Panc1 (cell line): Measurements from ENCODE around the gene ZNF526. TPM values are rescaled to one million over a fixed set of nuclear protein-coding genes. Genes with fewer than 3 reads are reported as not detected.

Experiments
- ATAC-seq: fragments of 200-7000 bp; cut with Tn5 transposase; 2 replicates; pipeline ENCODE4 v1.9.1; 2020; ENCODE audit warnings: mild to moderate bottlenecking, moderate library complexity
- BruUV-seq: library from RNA; stranded (reverse); fragments of 400-500 nt; replicated peaks from 2 replicates; lab custom pipeline; 2021; lab: Mats Ljungman, UMichigan
- CTCF ChIA-PET: fragments of 300-600 bp; sonication (Branson Sonifier 250); formaldehyde crosslinking; loops from one replicate; lab custom pipeline; 2022; ENCODE audit warnings: antibody characterized with exemption; lab: Charles Lee
- POLR2A ChIA-PET: fragments of 300-600 bp; sonication (Branson Sonifier 250); formaldehyde crosslinking; loops from one replicate; lab custom pipeline; 2022; ENCODE audit warnings: antibody characterized with exemption; lab: Charles Lee
- DNase-seq: peaks from one replicate; pipeline ENCODE4 v3.0.0-alpha.2; 2010; ENCODE audit warnings: low read depth, low spot score
- H3K27ac ChIP-seq: 2 replicates; pipeline ENCODE4 v1.5.1; 2011; ENCODE audit warnings: mild to moderate bottlenecking, low read length, inconsistent platforms
- H3K27me3 ChIP-seq: fragments of 200-500 bp; sonication (Bioruptor generic); 2 replicates; pipeline ENCODE4 v1.6.0; 2014; ENCODE audit warnings: low read length, inconsistent platforms; ENCODE audit not compliant: control insufficient read depth, insufficient read depth
- H3K36me3 ChIP-seq: fragments of 200-500 bp; sonication (Bioruptor generic); 2 replicates; pipeline ENCODE4 v1.5.1; 2014; ENCODE audit warnings: inconsistent platforms, mild to moderate bottlenecking, low read length, moderate library complexity; ENCODE audit not compliant: control insufficient read depth, insufficient read depth
- H3K4me1 ChIP-seq: 2 replicates; pipeline ENCODE4 v1.5.1; 2011; ENCODE audit warnings: inconsistent platforms, mild to moderate bottlenecking, low read length, moderate library complexity; ENCODE audit not compliant: control insufficient read depth, insufficient read depth
- H3K4me3 ChIP-seq, 2 experiments: 2 replicates each; pipeline ENCODE4 v1.5.1; 2011 to 2012; ENCODE audit warnings: low read depth in 2 of 2, low read length in 2 of 2, mild to moderate bottlenecking in 2 of 2, inconsistent platforms in 1 of 2, moderate library complexity in 1 of 2
- H3K9me3 ChIP-seq: fragments of 200-500 bp; sonication (Bioruptor generic); 2 replicates; pipeline ENCODE4 v1.5.1; 2014; ENCODE audit warnings: low read depth, mild to moderate bottlenecking, inconsistent platforms, low read length, moderate library complexity; ENCODE audit not compliant: control insufficient read depth, insufficient read depth
- POLR2AphosphoS5 ChIP-seq: IDR thresholded peaks from 2 replicates; pipeline ENCODE4 v1.6.1; 2012; ENCODE audit warnings: mild to moderate bottlenecking, low read depth, low read length, moderate library complexity
- SIN3A ChIP-seq: IDR thresholded peaks from 2 replicates; pipeline ENCODE4 v1.6.1; 2012; ENCODE audit warnings: low read depth, mild to moderate bottlenecking, low read length, moderate library complexity, borderline replicate concordance; ENCODE audit not compliant: insufficient read depth
- TCF7L2 ChIP-seq: IDR thresholded peaks from 2 replicates; pipeline ENCODE4 v1.6.1; 2011; ENCODE audit warnings: mild to moderate bottlenecking, low read depth, low read length, inconsistent platforms
- in situ Hi-C: cut with HindIII; loops from 2 replicates; pipeline ENCODE4 v1.10.0; 2016; ENCODE audit warnings: low sequenced_read_pairs, low pct_unique_long_range_greater_than_20kb
- intact Hi-C: fragments of 100-400 bp; cut with micrococcal nuclease; formaldehyde crosslinking; loops from one replicate; pipeline ENCODE4 v1.10.0; 2022; ENCODE audit not compliant: unreplicated experiment
- total RNA-seq: library from RNA; stranded (reverse); gene quantifications from one replicate; pipeline ENCODE4 v1.2.1, GENCODE V29; 2021; ENCODE audit not compliant: unreplicated experiment
- TF ChIP-seq, protein P1 (sequence below), 2 experiments: IDR thresholded peaks; 2 replicates each; pipeline ENCODE4 v1.6.1; 2011 to 2012; ENCODE audit warnings: low read depth in 2 of 2, control low read depth in 1 of 2, low read length in 1 of 2, mild to moderate bottlenecking in 1 of 2, moderate library complexity in 1 of 2; ENCODE audit not compliant: insufficient read depth in 1 of 2
- TF ChIP-seq, protein P2 (sequence below): fragments of 450-650 bp; IDR thresholded peaks from 2 replicates; pipeline ENCODE4 v1.5.1; 2017; ENCODE audit warnings: mild to moderate bottlenecking

ZNF526 gene
- total RNA-seq, 1 experiment from 2014 or later: 10.5 TPM

GRCh38 chr19:42232435-42232834 lies 12.3 kb downstream of the ZNF526 start:
- DNase-seq (no peak), ATAC-seq (no peak)
- in situ Hi-C loops: no loop called here
- intact Hi-C loops: no loop called here
- Histone ChIP-seq H3K27me3 (no peaks in the 10 kb centered on the region), H3K36me3 (0 out of 2 replicates have a peak, but pooled peaks cover 5% of the 10 kb centered on the region), H3K4me1 (peaks cover 8% of the 10 kb centered on the region; the same call in 1 of the 2 replicates), H3K27ac (no peak overlapping the region), H3K9me3 (no peaks in the 10 kb centered on the region), H3K4me3 (no peak overlapping the region)
- no TSS peak for BruUV-seq
- CTCF ChIA-PET: no interaction called here
- POLR2A ChIA-PET: interaction anchor here (0.5 kb wide), 1 partner anchor 1806 kb away, joined by 4 read pairs; no protein-coding TSS in a partner anchor
- TF ChIP-seq SIN3A (no peak), POLR2AphosphoS5 (no peak), TCF7L2 (no peak)
- TF ChIP-seq, protein P1, sequence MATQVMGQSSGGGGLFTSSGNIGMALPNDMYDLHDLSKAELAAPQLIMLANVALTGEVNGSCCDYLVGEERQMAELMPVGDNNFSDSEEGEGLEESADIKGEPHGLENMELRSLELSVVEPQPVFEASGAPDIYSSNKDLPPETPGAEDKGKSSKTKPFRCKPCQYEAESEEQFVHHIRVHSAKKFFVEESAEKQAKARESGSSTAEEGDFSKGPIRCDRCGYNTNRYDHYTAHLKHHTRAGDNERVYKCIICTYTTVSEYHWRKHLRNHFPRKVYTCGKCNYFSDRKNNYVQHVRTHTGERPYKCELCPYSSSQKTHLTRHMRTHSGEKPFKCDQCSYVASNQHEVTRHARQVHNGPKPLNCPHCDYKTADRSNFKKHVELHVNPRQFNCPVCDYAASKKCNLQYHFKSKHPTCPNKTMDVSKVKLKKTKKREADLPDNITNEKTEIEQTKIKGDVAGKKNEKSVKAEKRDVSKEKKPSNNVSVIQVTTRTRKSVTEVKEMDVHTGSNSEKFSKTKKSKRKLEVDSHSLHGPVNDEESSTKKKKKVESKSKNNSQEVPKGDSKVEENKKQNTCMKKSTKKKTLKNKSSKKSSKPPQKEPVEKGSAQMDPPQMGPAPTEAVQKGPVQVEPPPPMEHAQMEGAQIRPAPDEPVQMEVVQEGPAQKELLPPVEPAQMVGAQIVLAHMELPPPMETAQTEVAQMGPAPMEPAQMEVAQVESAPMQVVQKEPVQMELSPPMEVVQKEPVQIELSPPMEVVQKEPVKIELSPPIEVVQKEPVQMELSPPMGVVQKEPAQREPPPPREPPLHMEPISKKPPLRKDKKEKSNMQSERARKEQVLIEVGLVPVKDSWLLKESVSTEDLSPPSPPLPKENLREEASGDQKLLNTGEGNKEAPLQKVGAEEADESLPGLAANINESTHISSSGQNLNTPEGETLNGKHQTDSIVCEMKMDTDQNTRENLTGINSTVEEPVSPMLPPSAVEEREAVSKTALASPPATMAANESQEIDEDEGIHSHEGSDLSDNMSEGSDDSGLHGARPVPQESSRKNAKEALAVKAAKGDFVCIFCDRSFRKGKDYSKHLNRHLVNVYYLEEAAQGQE (IDR thresholded peaks at IDR 0.05; ENCODE audit: insufficient read depth in 1 of 2, low read depth in 2 of 2, low read length in 1 of 2): no peak
- TF ChIP-seq, protein P2, sequence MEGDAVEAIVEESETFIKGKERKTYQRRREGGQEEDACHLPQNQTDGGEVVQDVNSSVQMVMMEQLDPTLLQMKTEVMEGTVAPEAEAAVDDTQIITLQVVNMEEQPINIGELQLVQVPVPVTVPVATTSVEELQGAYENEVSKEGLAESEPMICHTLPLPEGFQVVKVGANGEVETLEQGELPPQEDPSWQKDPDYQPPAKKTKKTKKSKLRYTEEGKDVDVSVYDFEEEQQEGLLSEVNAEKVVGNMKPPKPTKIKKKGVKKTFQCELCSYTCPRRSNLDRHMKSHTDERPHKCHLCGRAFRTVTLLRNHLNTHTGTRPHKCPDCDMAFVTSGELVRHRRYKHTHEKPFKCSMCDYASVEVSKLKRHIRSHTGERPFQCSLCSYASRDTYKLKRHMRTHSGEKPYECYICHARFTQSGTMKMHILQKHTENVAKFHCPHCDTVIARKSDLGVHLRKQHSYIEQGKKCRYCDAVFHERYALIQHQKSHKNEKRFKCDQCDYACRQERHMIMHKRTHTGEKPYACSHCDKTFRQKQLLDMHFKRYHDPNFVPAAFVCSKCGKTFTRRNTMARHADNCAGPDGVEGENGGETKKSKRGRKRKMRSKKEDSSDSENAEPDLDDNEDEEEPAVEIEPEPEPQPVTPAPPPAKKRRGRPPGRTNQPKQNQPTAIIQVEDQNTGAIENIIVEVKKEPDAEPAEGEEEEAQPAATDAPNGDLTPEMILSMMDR: no peak

GRCh38 chr19:42233106-42233505 lies 13.0 kb downstream of the ZNF526 start:
- Histone ChIP-seq H3K27me3 (no peaks in the 10 kb centered on the region), H3K9me3 (no peaks in the 10 kb centered on the region), H3K36me3 (0 out of 2 replicates have a peak, but pooled peaks cover 5% of the 10 kb centered on the region), H3K4me3 (no peak overlapping the region), H3K27ac (no peak overlapping the region), H3K4me1 (peaks cover 8% of the 10 kb centered on the region; the same call in 1 of the 2 replicates)
- no peak for TF ChIP-seq SIN3A
- no peak for TF ChIP-seq TCF7L2
- no peak for TF ChIP-seq POLR2AphosphoS5
- TF ChIP-seq, protein P1 (IDR thresholded peaks at IDR 0.05; ENCODE audit: insufficient read depth in 1 of 2, low read depth in 2 of 2, low read length in 1 of 2): no peak
- TF ChIP-seq, protein P2: no peak
- ChIA-PET CTCF (interaction anchor here (0.6 kb wide), 1 partner anchor 119 kb away, joined by 4 read pairs; no protein-coding TSS in a partner anchor), POLR2A (interaction anchor here (0.5 kb wide), 1 partner anchor 1807 kb away, joined by 4 read pairs; no protein-coding TSS in a partner anchor)
- in situ Hi-C loops: no loop called here
- no TSS peak for BruUV-seq
- no peak for ATAC-seq
- no peak for DNase-seq
- intact Hi-C loops: no loop called here
